Fibroblast of lung (primary cell): ENCODE results near the gene PPFIA2.

Source experiments
- CTCF ChIP-seq, 2 donors: IDR thresholded peaks in 1 of 2; conservative IDR thresholded peaks in 1 of 2; 1 replicate in 1 of 2; 2 replicates in 1 of 2; pipeline ENCODE4 v1.5.1; 2011 to 2012; ENCODE audit warnings: low read length in 2 of 2, control low read depth in 1 of 2, inconsistent platforms in 1 of 2, low read depth in 1 of 2, mild to moderate bottlenecking in 1 of 2
- EZH2 ChIP-seq: IDR thresholded peaks from 2 replicates; pipeline ENCODE4 v1.5.1; 2012; ENCODE audit warnings: low read length, control low read depth, mild to moderate bottlenecking; ENCODE audit errors: missing control alignments

GRCh38 chr12:81644503-81644902 lies 114.6 kb downstream of the PPFIA2 start:
- TF ChIP-seq CTCF (conservative IDR thresholded peaks at IDR 0.05 in 1 of 2, IDR thresholded peaks at IDR 0.05 in 1 of 2; ENCODE audit: low read depth in 1 of 2, low read length in 2 of 2) (peak; percentile 4 to 42), EZH2 (no peak)
